ENCODE measurements around the gene AP1S3.

Gene AP1S3

DNA sequence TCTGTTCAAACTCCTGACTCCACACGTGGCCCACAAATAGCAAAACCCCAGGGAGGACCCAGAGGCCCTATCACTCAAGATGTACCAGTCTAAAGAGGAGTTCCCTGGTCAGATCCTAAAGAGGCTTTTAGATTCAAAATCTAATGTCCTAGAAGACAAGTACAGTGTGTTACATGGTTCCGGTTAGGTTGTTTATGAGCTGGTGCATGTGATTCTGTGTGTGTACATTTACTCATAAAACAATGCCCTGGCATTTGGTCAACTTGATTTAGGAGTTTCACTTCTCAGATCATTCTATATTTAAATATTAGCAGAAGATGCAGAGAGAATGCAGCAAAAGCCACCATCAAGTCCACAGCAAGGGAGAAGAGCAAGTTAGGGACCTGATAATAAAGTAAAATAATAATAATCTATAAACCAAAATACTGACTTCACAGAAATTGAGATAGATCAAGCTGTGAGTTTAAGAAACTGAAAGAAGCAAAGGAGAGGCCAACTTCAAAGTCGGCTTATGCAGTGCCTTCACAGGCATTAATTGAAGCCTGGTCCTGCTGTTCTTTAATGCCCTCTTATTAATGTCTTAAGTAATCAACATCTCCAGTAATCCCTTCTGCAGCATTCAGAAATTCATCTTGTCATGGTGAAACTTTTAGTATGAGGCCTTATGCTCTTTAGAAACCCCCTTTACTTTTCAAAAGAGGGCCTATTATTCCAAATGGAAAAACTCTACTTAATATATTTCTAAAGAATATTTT lies 4.2 kb upstream of the AP1S3 start:
- Histone ChIP-seq H3K79me2 (ENCODE audit: insufficient read depth, low read length) (no peaks in the 10 kb centered on the region), H3K27me3 (ENCODE audit: insufficient read depth, low read length, poor library complexity, severe bottlenecking) (no peaks in the 10 kb centered on the region), H3F3A (ENCODE audit: low read depth) (no peaks in the 10 kb centered on the region), H3K4me2 (ENCODE audit: low read depth, low read length, poor library complexity, severe bottlenecking) (no peak overlapping the region), H3K9me2 (replicated peaks; ENCODE audit: low read depth, low read length) (no peaks in the 10 kb centered on the region), H4K20me1 (ENCODE audit: insufficient read depth, low read length, poor library complexity, severe bottlenecking) (no peaks in the 10 kb centered on the region), H3K9ac (ENCODE audit: low read depth, low read length, poor library complexity, severe bottlenecking) (no peak overlapping the region), H3K9me3 (ENCODE audit: insufficient read depth, low read depth, low read length) (no peaks in the 10 kb centered on the region), H3K36me3 (ENCODE audit: insufficient read depth, low read length) (no peaks in the 10 kb centered on the region), H3K4me3 (ENCODE audit: low read length, poor library complexity, severe bottlenecking) (no peak overlapping the region), H2AFZ (ENCODE audit: low read length) (no peak overlapping the region), H3K4me1 (ENCODE audit: insufficient read depth, low read length, poor library complexity, severe bottlenecking) (peaks cover 8% of the 10 kb centered on the region)
- TF ChIP-seq EZH2phosphoT487 (IDR thresholded peaks at IDR 0.05; ENCODE audit: borderline replicate concordance) = no peak
- TF ChIP-seq, protein P1, sequence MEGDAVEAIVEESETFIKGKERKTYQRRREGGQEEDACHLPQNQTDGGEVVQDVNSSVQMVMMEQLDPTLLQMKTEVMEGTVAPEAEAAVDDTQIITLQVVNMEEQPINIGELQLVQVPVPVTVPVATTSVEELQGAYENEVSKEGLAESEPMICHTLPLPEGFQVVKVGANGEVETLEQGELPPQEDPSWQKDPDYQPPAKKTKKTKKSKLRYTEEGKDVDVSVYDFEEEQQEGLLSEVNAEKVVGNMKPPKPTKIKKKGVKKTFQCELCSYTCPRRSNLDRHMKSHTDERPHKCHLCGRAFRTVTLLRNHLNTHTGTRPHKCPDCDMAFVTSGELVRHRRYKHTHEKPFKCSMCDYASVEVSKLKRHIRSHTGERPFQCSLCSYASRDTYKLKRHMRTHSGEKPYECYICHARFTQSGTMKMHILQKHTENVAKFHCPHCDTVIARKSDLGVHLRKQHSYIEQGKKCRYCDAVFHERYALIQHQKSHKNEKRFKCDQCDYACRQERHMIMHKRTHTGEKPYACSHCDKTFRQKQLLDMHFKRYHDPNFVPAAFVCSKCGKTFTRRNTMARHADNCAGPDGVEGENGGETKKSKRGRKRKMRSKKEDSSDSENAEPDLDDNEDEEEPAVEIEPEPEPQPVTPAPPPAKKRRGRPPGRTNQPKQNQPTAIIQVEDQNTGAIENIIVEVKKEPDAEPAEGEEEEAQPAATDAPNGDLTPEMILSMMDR (conservative IDR thresholded peaks at IDR 0.05; ENCODE audit: low read length) = no peak

DNA sequence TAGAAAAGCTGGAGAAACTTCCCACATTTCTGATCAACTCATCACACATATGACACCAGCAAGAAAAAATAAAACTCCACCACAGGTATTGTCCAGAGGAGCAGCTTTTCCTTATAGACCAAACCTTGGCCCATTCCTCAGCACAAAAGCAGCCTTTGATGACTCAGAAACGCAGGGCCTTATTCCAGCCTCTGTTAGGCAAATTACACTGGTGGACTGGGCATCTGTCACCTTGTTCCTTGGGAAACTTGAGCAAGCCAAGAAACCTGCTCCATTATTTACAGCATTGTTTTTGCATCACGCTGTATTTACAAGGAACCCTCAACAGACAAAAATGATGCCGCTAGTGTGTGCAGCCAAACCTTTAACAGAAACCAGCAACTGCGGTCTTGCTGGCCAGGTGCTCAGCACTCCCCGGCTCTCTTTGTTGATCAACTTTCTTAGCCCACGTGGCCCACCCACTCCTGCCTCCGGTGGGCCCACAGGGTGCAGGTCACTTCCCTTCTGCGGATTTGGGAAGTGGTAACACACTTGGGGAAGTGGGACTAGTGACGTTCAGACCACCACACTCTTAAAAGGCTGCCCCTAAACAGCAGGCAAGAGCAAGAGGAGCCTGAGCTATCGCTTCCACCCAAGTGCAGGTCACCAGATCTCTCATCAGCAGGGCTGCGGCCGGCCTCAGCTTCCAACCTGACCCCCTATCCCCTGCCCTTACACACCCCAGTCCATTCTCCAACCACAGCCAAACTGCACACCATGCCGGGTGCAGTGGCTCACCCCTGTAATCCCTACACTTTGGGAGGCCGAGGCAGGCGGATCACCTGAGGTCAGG lies 1.5 kb downstream of the AP1S3 start:
- H4K20me1 ChIP-seq (ENCODE audit: insufficient read depth, low read length, poor library complexity, severe bottlenecking) = no peaks in the 10 kb centered on the region
- H3K9ac ChIP-seq (ENCODE audit: low read depth, low read length, poor library complexity, severe bottlenecking) = no peak overlapping the region
- peaks cover 10% of the 10 kb centered on the region for H3K4me1 ChIP-seq (ENCODE audit: insufficient read depth, low read length, poor library complexity, severe bottlenecking)
- no peaks in the 10 kb centered on the region for H3K9me2 ChIP-seq (replicated peaks; ENCODE audit: low read depth, low read length)
- no peaks in the 10 kb centered on the region for H3K36me3 ChIP-seq (ENCODE audit: insufficient read depth, low read length)
- H3K27me3 ChIP-seq (ENCODE audit: insufficient read depth, low read length, poor library complexity, severe bottlenecking) = no peaks in the 10 kb centered on the region
- H3F3A ChIP-seq (ENCODE audit: low read depth) = no peaks in the 10 kb centered on the region
- no peak overlapping the region for H3K4me2 ChIP-seq (ENCODE audit: low read depth, low read length, poor library complexity, severe bottlenecking)
- H3K9me3 ChIP-seq (ENCODE audit: insufficient read depth, low read depth, low read length) = no peaks in the 10 kb centered on the region
- no peaks in the 10 kb centered on the region for H3K79me2 ChIP-seq (ENCODE audit: insufficient read depth, low read length)
- no peak for TF ChIP-seq EZH2phosphoT487 (IDR thresholded peaks at IDR 0.05; ENCODE audit: borderline replicate concordance)
- TF ChIP-seq, protein P1 (conservative IDR thresholded peaks at IDR 0.05; ENCODE audit: low read length) = no peak
- H3K4me3 ChIP-seq (ENCODE audit: low read length, poor library complexity, severe bottlenecking) = no peak overlapping the region
- no peak overlapping the region for H2AFZ ChIP-seq (ENCODE audit: low read length)

DNA sequence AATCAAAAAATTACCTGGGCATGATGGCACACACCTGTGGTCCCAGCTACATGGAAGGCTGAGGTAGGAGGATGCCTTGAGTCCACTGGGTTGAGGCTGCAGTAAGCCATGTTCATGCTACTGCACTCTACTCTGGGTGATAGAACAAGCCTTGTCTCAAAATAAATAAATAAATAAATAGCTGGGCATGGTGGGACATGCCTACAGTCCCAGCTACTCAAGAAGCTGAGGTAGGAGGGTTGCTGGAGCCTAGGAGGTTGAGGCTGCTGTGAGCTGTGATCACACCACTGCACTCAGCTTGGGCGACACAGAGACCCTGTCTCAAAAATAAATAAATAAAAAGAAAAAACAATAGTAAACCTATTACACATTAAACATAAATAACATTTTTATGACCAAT lies 3.0 kb downstream of the AP1S3 start:
- Histone ChIP-seq H3K36me3 (ENCODE audit: insufficient read depth, low read length) (no peaks in the 10 kb centered on the region), H3K27me3 (ENCODE audit: insufficient read depth, low read length, poor library complexity, severe bottlenecking) (no peaks in the 10 kb centered on the region), H3K9me3 (ENCODE audit: insufficient read depth, low read depth, low read length) (no peaks in the 10 kb centered on the region), H3K79me2 (ENCODE audit: insufficient read depth, low read length) (no peaks in the 10 kb centered on the region), H3K9me2 (replicated peaks; ENCODE audit: low read depth, low read length) (no peaks in the 10 kb centered on the region), H3K4me1 (ENCODE audit: insufficient read depth, low read length, poor library complexity, severe bottlenecking) (peaks cover 10% of the 10 kb centered on the region), H3K9ac (ENCODE audit: low read depth, low read length, poor library complexity, severe bottlenecking) (no peak overlapping the region), H2AFZ (ENCODE audit: low read length) (no peak overlapping the region), H3K4me2 (ENCODE audit: low read depth, low read length, poor library complexity, severe bottlenecking) (no peak overlapping the region), H3F3A (ENCODE audit: low read depth) (no peaks in the 10 kb centered on the region), H3K4me3 (ENCODE audit: low read length, poor library complexity, severe bottlenecking) (no peak overlapping the region), H4K20me1 (ENCODE audit: insufficient read depth, low read length, poor library complexity, severe bottlenecking) (no peaks in the 10 kb centered on the region)
- TF ChIP-seq EZH2phosphoT487 (IDR thresholded peaks at IDR 0.05; ENCODE audit: borderline replicate concordance) = no peak
- TF ChIP-seq, protein P1 (conservative IDR thresholded peaks at IDR 0.05; ENCODE audit: low read length) = no peak

Measured in Loucy (cell line).